Osteoblast (primary cell): ENCODE measurements around the gene ZBTB33. TPM values are rescaled to one million over a fixed set of nuclear protein-coding genes. Genes with fewer than 3 reads are reported as not detected.

Experiments used
- DNase-seq: peaks from one replicate; pipeline ENCODE4 v3.0.0; 2011; ENCODE audit warnings: low spot score, mixed read lengths; ENCODE audit not compliant: insufficient read length; ENCODE audit errors: missing footprints
- H2AFZ ChIP-seq: 2 replicates; pipeline ENCODE4 v1.6.0; 2011; ENCODE audit warnings: mild to moderate bottlenecking, low read length
- H3K27ac ChIP-seq: 2 replicates; pipeline ENCODE4 v1.5.1; 2011; ENCODE audit warnings: mild to moderate bottlenecking, low read depth, low read length, moderate library complexity
- H3K27me3 ChIP-seq: 2 replicates; pipeline ENCODE4 v1.6.0; 2012; ENCODE audit warnings: mild to moderate bottlenecking, control low read depth, inconsistent platforms, low read length, moderate library complexity; ENCODE audit not compliant: insufficient read depth
- H3K36me3 ChIP-seq: 2 replicates; pipeline ENCODE4 v1.5.1; 2011; ENCODE audit warnings: mild to moderate bottlenecking, low read length, control low read depth, moderate library complexity; ENCODE audit not compliant: insufficient read depth
- H3K4me1 ChIP-seq: 2 replicates; pipeline ENCODE4 v1.5.1; 2011; ENCODE audit warnings: mild to moderate bottlenecking, low read length, control low read depth, moderate library complexity; ENCODE audit not compliant: insufficient read depth
- H3K4me2 ChIP-seq: 2 replicates; pipeline ENCODE4 v1.6.0; 2011; ENCODE audit warnings: mild to moderate bottlenecking, low read length; ENCODE audit not compliant: insufficient read depth
- H3K4me3 ChIP-seq: fragments of 200-600 bp; sonication (generic); 3 replicates; pipeline ENCODE4 v1.5.1; 2012; ENCODE audit warnings: mild to moderate bottlenecking, low read length, inconsistent platforms; ENCODE audit not compliant: insufficient read depth
- H3K79me2 ChIP-seq: 2 replicates; pipeline ENCODE4 v1.6.0; 2012; ENCODE audit warnings: mild to moderate bottlenecking, low read length, control low read depth, inconsistent platforms; ENCODE audit not compliant: insufficient read depth
- H3K9me3 ChIP-seq: 2 replicates; pipeline ENCODE4 v1.5.1; 2011; ENCODE audit warnings: low read depth, low read length, control low read depth
- H4K20me1 ChIP-seq: 2 replicates; pipeline ENCODE4 v1.6.0; 2012; ENCODE audit warnings: mild to moderate bottlenecking, low read length, control low read depth; ENCODE audit not compliant: insufficient read depth
- total RNA-seq: library from RNA; depleted of rRNA; stranded (reverse); fragments of >200 nt; gene quantifications from 2 replicates; pipeline ENCODE4 v1.2.3, GENCODE V29; 2012
- TF ChIP-seq, protein P1 (sequence below): IDR thresholded peaks from 2 replicates; pipeline ENCODE4 v1.5.1; 2011; ENCODE audit warnings: mild to moderate bottlenecking, low read depth, low read length, moderate library complexity; ENCODE audit errors: extremely low read depth

Gene ZBTB33
- total RNA-seq, 1 donor: 19.2 TPM

DNA sequence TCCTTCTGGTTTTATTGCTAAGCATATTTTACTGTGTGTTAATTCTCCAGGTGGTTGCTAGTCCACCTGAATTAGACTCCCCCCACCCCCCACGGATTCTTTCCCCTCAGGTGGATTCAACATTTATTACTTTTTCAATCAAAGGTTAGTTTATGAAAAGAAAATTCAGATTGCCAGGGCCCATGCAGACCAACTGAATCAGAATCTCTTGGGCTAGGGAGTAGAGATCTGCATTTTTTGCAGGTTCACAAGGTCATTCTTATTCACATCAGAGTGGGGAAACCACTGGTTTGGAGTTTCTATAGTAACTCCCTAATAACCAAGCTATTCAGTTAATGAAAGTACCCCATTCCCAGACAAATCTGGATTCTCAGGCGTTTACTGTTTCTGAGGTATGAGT lies 50.9 kb downstream of the ZBTB33 start:
- Histone ChIP-seq H2AFZ (no peak overlapping the region), H3K27me3 (peaks cover 10% of the 10 kb centered on the region), H3K79me2 (no peaks in the 10 kb centered on the region), H3K4me3 (no peak overlapping the region), H3K4me1 (no peaks in the 10 kb centered on the region), H3K9me3 (no peaks in the 10 kb centered on the region), H3K4me2 (no peak overlapping the region), H3K36me3 (no peaks in the 10 kb centered on the region), H4K20me1 (no peaks in the 10 kb centered on the region), H3K27ac (no peak overlapping the region)
- no peak for DNase-seq
- TF ChIP-seq, protein P1, sequence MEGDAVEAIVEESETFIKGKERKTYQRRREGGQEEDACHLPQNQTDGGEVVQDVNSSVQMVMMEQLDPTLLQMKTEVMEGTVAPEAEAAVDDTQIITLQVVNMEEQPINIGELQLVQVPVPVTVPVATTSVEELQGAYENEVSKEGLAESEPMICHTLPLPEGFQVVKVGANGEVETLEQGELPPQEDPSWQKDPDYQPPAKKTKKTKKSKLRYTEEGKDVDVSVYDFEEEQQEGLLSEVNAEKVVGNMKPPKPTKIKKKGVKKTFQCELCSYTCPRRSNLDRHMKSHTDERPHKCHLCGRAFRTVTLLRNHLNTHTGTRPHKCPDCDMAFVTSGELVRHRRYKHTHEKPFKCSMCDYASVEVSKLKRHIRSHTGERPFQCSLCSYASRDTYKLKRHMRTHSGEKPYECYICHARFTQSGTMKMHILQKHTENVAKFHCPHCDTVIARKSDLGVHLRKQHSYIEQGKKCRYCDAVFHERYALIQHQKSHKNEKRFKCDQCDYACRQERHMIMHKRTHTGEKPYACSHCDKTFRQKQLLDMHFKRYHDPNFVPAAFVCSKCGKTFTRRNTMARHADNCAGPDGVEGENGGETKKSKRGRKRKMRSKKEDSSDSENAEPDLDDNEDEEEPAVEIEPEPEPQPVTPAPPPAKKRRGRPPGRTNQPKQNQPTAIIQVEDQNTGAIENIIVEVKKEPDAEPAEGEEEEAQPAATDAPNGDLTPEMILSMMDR: no peak

DNA sequence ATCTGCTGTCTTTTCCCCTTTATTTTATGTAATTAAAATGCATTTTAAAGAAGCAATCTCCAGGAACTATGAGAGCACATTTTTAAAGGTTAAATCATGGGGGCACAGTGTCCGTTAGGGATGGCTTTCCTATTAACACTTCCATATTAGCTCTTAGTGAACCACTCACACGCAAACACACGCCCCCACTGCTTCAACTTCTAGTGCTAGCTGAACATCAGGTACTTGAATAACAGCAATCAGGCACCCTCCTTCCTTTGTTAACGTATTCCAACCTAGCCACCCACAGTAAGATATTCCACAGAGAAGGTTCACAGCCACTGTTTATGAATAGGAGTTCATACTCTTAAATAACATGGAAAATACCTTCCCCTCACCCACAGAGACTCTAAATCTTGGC lies 51.3 kb downstream of the ZBTB33 start:
- no peak for DNase-seq
- no peaks in the 10 kb centered on the region for H3K79me2 ChIP-seq
- TF ChIP-seq, protein P1: no peak
- H4K20me1 ChIP-seq: no peaks in the 10 kb centered on the region
- H3K27ac ChIP-seq: no peak overlapping the region
- no peak overlapping the region for H3K4me2 ChIP-seq
- H3K4me3 ChIP-seq: no peak overlapping the region
- H3K9me3 ChIP-seq: no peaks in the 10 kb centered on the region
- no peaks in the 10 kb centered on the region for H3K36me3 ChIP-seq
- H3K27me3 ChIP-seq: peaks cover 11% of the 10 kb centered on the region
- H2AFZ ChIP-seq: no peak overlapping the region
- H3K4me1 ChIP-seq: no peaks in the 10 kb centered on the region

DNA sequence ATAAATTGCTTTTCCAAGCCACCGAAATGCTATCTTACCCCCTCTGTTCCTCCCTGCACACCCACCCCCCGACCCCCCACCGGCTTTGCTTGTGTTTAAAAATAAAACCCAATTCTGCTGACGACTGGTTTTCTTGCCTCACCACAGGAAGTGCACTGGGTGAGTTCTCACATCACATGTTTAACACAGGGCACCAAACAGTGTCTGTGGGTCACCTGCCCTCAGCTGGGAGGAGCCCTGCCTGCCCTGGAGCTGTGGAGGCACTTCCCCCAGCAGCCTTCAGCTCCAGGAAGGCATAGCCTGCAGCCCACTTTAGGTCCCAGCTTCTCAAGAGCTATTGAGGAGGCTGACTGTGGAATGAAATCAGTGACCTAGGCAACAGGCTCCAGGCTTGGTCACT lies 51.8 kb downstream of the ZBTB33 start:
- H4K20me1 ChIP-seq: no peaks in the 10 kb centered on the region
- H3K27ac ChIP-seq: no peak overlapping the region
- no peaks in the 10 kb centered on the region for H3K9me3 ChIP-seq
- H3K79me2 ChIP-seq: no peaks in the 10 kb centered on the region
- H2AFZ ChIP-seq: no peak overlapping the region
- H3K4me1 ChIP-seq: no peaks in the 10 kb centered on the region
- TF ChIP-seq, protein P1: no peak
- peaks cover 16% of the 10 kb centered on the region for H3K27me3 ChIP-seq
- H3K4me3 ChIP-seq: no peak overlapping the region
- no peak overlapping the region for H3K4me2 ChIP-seq
- H3K36me3 ChIP-seq: no peaks in the 10 kb centered on the region
- DNase-seq: no peak

DNA sequence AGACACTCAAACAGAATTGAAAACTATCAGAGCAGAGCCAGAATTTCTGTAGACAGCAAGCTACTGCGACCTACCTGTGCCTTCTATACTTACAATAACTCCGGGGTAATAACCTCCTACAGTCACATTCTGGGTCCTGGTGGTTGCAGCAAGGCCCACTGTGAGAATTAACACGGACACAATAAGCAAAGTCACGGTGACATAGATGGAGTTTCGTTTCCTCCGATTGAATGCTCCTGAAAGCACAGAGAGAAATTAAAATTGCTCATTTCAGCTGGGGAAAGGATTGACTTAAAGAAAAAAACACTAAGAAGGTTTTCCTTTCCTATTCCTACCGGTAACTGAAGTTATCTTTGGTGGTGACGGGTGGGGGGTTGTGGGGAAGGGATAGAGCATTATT lies 53.6 kb downstream of the ZBTB33 start:
- no peaks in the 10 kb centered on the region for H3K4me1 ChIP-seq
- H3K4me2 ChIP-seq: no peak overlapping the region
- no peaks in the 10 kb centered on the region for H4K20me1 ChIP-seq
- TF ChIP-seq, protein P1: no peak
- no peaks in the 10 kb centered on the region for H3K36me3 ChIP-seq
- H3K79me2 ChIP-seq: no peaks in the 10 kb centered on the region
- H2AFZ ChIP-seq: no peak overlapping the region
- peaks cover 34% of the 10 kb centered on the region for H3K27me3 ChIP-seq
- no peak overlapping the region for H3K27ac ChIP-seq
- DNase-seq: no peak
- H3K9me3 ChIP-seq: no peaks in the 10 kb centered on the region
- no peak overlapping the region for H3K4me3 ChIP-seq
